Middle frontal gyrus (tissue), 1 donor: ENCODE results near the gene HDHD5.

Experiments used
- DNase-seq: peaks from one replicate; pipeline ENCODE4 v3.0.0-alpha.2; 2015; ENCODE audit warnings: low spot score; ENCODE audit errors: extremely low spot score

Gene HDHD5

GRCh38 chr22:17106785-17107546, 52.1 kb downstream of the HDHD5 start:
- no peak for DNase-seq

DNA sequence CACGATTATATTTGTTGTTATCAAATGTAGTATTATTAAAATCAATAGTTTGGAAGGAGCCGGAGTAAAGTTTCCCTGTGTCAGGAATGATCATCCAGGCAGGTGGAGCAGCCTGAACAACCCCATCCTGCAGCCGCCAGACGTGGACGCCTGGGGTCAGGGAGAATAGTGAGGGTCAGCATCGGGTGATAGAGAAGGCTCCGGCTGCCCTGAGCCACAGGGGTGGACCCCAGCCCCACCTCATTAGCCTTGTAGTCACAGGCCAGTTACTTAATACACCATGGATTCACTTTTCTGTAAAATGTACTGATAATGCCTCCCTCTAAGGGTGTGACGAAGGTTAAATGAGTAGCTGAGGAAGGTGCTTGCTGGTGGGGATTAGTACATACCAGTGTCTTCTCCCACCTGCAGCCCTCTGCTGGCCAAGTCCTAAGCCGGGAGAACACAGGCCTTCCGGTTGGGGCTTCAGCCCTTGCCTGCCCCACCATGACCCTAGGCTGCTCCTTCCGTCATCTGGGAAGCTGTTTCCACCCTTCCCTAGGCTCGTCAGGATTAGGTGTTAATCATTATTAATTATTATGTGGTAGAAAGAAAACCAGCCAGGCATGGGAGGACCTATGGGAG, 52.8 kb downstream of the HDHD5 start:
- DNase-seq: no peak

DNA sequence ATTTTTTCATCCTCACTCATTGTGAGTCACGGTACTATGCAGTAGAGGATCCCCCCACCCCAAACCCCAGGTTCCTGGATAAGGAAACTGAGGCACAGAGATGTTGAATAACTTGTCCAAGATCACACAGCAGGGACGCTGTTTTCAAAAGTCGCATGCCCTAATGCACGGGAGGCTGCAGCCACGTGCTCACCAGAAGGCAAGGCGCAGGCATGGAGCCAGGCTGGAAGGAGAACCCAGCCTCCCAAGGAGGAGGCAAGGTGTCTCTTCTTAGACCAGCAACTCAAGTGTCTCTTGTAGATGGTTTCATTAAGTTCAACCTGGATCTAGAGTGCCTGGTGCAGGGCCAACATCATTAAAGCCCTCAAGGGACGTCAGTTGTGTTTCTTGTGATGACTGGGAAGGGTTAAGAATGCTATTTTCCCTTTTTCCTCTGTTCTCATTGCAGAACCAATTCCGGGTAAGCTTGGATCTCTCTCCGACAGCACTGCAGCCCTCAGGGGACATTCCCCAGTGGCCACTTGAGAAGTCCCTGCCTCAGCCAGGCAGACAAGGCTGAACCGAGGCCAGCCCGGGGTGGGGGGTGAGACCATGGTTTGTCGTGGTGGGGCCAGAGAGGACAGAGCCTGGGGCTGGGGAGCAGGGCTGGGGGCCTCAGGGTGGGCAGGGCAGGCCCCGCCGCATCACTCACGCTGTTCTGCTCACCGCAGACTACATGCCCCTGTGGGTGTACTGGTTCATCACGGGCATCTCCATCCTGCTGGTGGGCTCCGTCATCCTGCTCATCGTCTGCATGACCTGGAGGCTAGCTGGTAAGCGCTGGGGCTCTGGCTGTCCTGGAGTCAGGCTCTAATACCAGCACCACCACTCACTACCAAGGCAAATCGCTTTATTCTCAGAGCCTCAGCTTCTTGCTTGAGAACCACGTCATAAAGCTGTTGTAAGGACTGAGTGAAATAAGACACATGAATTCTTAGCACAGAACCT, 53.6 kb downstream of the HDHD5 start:
- DNase-seq: no peak

DNA sequence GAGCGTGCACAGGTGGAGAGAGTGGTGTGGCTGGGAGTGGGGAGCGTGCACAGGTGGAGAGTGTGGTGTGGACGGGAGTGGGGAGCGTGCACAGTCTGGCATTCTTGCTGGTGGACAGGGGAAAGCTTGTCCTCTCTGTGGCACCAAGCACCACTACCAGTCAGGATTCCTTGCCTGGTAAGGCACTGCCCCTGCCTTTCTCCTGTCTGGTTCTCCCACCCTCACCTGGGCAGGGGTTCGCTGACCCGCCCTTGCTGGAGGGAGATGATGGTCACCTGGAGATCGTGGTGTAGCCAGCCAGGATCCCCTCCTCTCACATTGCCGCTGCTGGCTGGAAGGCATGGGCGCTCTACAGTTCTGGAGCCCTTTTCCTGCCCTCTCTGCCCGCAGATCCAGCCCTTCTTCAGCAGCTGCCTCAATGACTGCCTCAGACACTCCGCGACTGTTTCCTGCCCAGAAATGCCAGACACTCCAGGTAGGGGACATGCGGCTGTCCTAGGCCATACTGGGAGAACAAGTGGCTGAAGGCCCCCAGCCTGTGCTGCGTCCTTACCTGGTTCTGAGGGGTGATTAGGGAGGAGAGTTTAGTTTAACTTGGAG, 54.6 kb downstream of the HDHD5 start:
- no peak for DNase-seq

- DNase-seq: no peak
Measured at GRCh38 chr22:17103351-17103750, 55.7 kb downstream of the HDHD5 start.

GRCh38 chr22:17102297-17102667, 56.8 kb downstream of the HDHD5 start:
- no peak for DNase-seq

GRCh38 chr22:17101475-17102296, 57.4 kb downstream of the HDHD5 start:
- no peak for DNase-seq

DNA sequence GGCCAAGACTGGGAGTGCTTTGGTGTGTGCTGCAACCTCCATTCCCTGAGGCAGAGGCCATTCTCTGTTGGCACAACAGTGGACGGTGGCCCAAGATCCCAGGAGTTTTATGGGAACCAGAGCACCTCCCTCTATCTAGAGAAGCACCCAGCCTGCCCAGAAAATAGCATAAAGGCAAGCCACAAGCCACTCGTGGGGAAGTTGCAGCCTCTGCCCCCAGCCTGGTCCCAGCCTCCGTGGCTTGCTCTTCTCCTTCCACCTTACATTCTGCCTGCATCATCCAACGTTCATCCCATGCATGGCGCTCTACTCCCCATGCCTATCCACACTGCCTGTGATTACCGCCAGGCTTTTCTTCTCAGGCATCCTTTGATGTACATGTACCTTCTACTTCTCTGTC, 58.5 kb downstream of the HDHD5 start:
- DNase-seq: no peak

DNA sequence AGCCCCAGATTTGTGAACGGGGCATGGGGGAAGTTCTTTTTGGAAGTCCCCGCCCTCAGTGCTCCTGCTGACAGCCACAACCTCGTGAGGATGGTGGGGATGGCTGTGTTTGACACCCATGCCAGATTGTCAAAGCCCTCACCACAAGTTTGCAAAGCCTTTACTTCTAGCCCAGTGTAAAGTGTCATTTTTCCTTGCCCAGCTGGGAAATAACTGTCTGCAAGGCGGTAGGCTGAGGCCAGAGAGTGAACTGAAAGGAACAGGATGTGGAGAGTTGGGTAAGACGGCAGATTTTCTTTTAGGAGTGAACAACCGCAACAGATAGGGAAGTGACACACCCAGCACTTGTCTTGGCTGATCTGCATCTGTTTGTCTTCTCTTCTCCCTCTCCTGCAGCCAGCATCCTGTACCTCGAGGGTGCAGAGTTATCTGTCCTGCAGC, 60.7 kb downstream of the HDHD5 start:
- DNase-seq: no peak

DNA sequence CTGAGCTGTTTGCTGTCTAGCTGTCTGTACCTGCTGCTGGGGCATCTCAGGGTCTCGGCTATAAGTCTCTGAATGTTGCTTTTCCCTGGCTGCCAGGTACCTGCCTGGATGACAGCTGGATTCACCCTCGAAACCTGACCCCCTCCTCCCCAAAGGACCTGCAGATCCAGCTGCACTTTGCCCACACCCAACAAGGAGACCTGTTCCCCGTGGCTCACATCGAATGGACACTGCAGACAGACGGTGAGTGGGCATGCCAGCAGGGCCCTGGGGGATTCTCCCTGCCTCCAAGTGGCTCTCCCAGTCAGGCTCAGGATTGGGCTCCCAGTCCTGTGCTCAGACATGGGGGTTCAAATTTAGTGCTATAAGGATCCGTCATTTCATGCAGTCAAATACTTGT, 61.4 kb downstream of the HDHD5 start:
- DNase-seq: no peak

DNA sequence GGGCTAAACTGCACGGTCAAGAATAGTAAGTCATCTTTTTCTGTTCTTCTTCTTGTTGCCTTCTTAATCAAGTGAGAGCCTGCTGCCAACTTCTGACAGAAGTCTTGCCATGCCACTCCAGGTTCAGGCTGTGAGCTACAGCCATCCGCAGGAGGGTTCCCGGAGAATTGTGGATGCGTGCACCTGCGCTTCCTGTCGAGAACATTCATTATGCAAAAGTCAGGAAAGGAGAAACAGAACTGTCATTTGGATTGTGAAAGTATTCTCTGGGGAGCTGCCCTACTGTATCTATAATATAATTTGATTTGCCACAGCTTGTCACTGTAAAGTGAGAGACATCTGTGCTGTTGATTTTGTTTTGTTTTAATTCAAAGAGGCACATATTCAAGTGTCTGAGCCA, 62.0 kb downstream of the HDHD5 start:
- no peak for DNase-seq

GRCh38 chr22:17096071-17096470, 63.0 kb downstream of the HDHD5 start:
- DNase-seq: no peak

- no peak for DNase-seq
Measured at GRCh38 chr22:17095538-17095937, 63.5 kb downstream of the HDHD5 start.

- DNase-seq: no peak
Measured at GRCh38 chr22:17093081-17093480, 66.0 kb downstream of the HDHD5 start.

GRCh38 chr22:17091851-17092250, 67.2 kb downstream of the HDHD5 start:
- DNase-seq: no peak

- DNase-seq: no peak
Measured at GRCh38 chr22:17090550-17090949, 68.5 kb downstream of the HDHD5 start.
